NCI-H2081 treated with DMSO at 0.1 percent for 48 hours (cell line): ENCODE measurements around the gene SLC44A3.
"Not testable (repeated sequence)": the region's sequence is repeated elsewhere in the genome, so short reads cannot be mapped to it uniquely, and the experiment has no call there.

Experiments
- DNase-seq: peaks from one replicate; lab custom pipeline; 2025; lab: John Stamatoyannopoulos, UW

Gene SLC44A3

DNA sequence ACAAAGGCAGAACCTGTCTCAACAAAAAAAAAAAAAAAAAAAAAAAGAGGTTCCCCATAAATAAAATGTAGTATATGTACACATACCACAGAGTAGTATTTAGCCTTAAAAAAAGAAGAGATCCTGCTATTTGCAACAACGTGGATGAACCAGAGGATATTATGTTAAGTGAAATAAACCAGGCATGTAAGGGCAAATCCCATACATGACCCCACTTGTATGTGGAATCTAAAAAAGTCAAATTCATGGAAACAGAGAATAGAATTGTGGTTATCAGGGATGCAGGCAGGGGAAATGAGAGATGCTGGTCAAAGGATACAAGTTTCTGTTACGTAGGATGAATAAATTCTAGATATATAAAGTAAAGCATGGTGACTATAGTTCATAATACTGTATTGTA, 16.7 kb downstream of the SLC44A3 start:
- DNase-seq: no peak

DNA sequence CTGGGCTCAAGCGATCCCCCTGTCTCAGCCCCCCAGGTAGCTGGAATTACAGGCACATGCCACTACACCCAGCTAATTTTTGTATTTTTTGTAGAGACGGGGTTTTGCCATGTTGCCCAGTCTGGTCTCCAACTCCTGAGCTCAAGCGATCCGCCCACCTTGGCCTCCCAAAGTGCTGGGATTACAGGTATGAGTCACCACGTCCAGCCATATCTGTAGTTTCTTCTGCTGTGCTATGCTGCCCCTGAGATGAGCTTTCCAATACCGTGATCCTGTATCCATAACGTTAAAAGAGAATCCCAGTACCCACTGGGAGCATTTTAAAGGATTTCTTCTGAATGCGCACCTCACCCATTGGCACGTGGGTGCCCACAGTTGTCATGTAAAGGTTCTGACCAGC, 20.2 kb downstream of the SLC44A3 start:
- not testable (repeated sequence) for DNase-seq

DNA sequence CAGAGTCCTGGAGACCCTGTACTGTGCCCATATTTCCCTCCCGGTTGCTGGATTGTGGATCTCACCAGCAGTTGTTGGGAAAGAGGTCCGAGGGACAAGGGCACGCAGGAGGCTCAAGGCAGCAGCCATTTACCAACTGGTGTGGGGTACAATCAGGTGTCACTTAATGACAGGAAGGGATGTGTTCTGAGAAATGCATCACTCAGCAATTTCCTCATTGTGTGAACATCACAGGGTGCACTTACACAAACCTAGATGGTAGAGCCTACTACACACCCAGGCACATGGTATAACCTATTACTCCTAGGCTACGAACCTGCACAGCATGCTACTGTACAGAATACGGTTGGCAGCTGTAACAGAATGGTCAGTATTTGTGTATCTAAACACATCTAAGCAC, 20.7 kb downstream of the SLC44A3 start:
- no peak for DNase-seq

DNA sequence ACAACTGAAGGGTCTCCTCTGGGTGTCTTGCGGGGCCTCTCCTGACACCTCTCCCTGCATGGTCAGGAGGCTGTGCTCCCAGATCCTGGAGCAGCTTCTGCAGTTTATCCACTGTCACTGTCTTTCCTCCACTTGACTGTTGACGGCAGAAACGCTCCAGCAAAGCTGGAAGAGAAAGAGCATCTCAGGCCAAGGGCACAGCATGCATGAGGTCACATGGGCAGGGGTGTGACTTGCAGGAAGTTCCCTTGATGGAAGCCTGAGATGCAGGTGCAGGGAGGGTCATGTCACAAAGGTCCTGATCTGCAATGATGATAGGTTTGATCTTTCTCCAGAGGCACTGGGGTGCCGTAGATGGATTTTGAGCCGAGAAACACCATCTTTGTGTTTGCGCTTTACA, 23.3 kb downstream of the SLC44A3 start:
- DNase-seq: no peak

DNA sequence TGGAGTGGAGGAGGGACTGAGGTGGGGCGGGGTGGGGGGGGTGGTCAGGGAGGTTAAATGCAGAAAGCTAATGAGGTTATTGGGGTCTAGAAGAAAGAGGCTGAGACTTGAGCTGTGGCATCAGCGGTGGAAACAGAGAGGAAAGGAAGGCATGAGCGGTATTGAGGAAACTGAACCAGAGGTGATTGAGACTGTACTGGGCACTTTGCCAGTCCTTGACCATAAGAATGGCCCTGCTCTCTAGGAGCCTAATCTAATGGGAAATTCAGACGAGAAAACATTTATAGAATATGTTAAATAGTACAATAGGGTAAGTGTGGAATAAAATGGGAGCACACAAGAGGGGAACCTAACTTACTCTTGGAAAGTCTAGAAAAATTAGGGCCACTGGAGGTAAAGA, 23.7 kb downstream of the SLC44A3 start:
- no peak for DNase-seq

DNA sequence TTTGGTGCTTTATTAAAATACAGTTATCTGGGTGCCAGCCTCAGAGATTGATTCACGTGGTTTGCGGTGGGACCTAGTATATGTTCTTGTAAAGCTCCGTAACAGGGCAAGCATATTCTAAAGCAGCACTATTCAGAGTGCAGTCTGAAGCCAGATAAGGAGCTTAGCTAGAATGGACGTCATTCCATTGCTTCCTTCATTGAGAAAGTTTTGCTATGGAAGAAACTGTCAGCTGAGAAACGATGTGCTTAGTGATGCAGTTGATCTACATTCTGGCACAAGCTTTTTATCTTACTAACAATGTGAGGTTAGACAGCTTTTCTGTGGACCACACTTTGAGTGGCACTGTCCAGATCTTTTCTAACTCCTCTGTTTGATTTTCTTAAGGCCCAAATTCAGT, 26.2 kb downstream of the SLC44A3 start:
- DNase-seq: no peak

DNA sequence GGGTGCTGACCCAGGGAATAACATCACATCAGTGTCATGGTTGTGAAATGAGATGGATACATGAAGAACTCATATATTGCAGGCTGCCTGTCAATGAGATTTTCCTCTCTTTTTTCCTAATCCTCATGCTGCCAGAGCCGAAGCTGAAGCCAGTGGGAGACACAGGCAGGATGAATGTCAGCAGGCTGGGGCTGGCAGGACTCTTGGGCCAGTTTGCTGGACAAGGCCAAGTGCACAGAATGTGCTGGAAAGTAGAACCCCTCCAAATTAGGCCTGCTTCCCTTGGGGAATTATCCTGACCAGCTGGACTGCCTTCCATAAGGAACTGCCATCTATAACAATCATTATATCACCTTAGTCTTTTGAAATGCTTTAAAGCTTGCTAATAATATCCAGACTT, 31.4 kb downstream of the SLC44A3 start:
- DNase-seq: no peak

DNA sequence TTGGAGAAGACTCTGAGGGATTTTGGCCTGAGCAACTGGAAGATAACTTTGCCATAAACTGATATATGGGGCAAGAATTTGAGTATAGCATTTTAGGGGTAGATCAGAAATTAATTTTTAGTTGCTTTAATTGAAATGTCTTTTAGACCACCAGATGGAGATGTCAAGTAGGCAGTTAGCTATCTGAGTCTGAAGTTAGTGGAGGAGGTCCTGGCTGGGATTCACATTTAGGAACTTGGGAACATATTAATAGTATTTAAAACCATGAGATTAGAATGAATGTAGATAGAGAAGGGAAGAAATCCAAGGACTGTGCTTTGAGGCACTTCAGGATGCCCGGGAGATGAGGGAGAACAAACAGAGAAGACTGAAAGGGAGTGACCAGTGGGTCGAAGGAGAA, 32.6 kb downstream of the SLC44A3 start:
- DNase-seq: no peak

DNA sequence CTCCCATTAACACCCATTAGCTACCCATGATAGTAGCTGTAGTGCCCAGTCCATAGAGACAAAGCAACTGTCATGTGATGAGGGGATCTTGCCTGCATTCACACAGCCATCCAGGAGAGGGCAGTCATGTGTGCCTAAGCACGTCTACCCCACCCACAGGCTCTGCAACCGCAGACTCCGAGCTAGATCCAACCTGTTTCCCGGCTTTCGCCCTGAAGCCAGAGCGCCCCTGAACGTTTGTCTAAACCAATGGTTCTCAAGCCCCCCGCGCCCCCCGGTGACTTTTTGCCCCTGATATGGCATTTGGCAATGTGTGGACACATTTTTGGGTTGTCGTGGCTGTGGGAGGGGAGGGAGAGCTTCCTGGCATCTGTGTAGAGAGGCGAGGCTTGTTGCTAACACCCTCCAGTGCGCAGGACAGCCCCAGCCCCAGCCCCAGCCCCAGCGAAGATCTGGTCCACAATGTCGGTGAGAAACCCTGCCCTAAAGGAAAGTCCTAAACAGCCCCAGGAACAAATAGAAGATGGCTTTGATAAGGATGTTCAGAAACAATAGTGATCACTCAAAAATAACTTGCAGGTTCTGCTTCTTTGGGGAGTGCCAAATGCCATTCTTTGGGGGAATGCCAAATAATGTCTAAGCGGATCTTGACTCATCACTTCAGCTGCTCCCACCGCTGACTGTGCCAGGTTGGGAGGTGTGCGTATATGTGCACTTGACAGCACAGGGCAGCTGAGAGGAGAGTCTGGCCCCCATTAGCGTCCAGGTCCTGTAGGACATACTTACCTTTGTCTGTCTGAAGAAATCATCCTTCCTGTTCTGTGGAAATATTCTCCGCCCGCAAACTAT, 34.5 kb downstream of the SLC44A3 start:
- DNase-seq: peak; percentile 63

DNA sequence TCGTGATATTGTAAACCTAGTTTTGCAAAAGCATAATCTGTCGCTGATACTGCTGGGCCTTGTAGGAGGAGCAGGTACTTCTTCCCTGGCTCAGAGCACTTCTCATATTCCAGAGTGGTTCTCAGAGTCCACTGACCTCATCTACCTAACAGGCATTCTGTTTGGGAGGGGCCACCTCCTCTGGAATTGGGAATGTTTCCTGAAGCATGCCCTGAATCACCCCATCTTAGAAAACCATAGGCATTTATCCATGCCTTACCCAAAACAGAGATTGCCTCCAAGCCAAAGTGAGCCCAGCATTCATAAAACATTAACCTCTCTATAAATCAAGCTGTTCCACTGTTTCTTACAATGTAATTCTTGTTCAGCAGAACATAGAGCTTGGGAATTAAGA, 35.1 kb downstream of the SLC44A3 start:
- no peak for DNase-seq

DNA sequence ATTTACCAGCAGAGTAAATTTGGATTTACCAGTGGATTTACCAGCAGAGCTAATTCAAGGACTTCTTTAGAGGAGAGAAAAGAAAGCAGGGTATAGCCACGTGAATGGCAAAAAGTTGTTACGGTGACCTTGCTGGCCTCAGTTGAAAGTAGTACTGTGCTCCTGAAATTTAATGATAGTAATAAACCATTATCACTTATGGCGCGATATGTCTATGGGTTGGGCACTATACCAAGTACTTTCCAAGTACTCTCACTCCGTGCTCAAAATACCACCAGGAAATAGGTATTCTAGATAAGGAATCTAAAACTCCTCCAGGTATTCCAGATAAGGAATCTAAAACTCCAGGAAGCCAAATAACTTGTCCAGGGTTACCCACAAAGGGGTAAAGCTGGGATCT, 35.8 kb downstream of the SLC44A3 start:
- no peak for DNase-seq

DNA sequence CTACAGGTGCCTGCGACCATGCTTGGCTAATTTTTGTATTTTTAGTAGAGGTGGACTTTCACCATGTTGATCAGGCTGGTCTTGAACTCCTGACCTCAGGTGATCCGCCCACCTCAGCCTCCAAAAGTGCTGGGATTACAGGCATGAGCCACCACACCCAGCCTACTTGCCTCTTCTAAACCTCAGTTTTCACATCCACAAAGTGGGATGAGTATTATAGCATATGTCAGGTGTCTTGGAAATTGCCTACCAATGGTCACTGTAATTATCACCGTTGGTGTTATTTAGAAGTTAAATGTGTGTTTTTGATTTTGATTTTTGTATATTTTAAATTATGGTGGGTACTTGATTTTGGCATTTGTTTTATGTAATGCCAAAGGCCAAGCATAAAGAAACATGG, 36.7 kb downstream of the SLC44A3 start:
- DNase-seq: no peak

DNA sequence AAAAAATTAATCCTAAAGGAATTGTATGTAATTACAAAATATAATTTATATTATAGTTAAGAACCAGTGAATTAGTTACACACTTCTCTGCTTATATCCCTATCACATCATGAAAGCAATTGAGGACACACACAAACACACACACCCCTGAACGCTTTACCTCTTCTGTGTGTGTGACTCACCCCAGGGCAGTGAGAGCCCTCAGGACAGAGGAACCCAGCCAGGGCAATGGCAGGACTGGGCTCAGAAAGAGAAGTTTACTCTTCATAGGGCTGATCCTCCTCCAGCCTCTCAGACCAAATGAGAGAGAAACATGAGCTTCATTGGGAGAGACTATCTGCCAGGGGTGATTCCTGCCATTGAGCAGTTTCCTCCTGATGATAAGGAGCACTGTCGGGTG, 38.1 kb downstream of the SLC44A3 start:
- no peak for DNase-seq

DNA sequence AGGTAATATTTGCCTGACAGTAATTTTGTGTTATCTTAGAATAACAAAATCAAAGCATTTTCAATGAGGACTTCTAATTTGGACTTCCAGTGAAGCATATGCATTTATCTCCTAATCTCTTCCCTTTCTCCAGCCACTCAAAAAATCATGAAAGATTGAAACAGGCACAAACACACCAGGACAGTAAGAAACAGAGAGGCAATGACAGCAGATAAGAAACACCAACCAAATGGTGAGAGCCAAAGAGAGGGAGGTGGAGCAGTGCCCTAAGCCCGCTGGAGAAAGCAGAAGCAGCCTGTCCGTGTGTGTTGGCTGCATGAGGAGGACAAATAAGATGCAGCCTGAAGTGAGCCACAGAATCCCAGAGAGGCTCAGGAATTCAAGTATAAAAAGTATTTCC, 39.0 kb downstream of the SLC44A3 start:
- DNase-seq: no peak

DNA sequence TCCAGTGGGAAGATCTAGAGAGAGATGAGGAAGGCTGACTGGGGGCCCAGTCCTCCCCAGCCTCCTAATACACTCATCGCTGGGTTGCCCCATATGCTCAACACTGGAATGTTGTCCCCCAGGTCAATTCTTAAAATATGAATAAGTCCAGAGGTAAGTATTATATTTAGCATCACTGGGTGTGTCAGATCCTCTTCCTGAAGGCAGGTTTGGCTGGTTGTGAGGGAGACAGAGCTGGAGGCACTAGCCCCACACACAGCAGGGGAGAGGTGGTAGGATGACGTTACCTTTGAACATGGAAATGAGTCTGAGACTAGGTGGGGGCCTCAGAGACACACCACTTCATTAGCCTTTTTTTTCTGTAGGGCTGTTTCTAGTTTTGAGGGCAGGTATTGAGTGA, 42.6 kb downstream of the SLC44A3 start:
- no peak for DNase-seq

DNA sequence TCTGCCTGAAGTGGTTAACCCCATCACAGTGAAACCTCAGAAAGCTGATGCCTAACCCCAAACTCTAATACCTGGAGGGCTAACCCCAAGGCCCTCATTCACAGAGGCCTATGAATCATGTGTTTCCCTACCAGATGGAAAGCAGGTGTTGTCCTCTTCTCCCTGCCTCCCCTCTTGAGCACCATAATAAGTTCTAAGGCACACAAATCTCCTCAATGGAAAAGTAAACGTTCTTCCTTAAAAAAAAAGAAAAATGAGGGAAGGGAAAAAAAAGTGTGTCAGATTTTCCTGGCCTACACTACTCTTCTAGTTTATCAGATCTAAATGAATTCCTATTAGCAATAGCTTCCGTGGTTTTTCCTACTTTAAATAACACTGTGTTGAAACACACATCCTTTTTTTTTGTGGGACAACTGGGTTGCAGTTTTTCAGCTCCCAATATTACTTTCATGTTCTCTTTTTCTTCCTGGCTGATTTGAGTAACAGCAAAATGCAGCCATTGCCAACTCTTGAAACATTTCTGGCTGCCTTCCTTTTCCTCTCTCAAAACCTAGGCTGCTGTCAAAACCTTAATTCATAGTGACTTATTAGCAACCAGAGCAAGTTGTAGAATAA, 43.2 kb downstream of the SLC44A3 start:
- DNase-seq: no peak

DNA sequence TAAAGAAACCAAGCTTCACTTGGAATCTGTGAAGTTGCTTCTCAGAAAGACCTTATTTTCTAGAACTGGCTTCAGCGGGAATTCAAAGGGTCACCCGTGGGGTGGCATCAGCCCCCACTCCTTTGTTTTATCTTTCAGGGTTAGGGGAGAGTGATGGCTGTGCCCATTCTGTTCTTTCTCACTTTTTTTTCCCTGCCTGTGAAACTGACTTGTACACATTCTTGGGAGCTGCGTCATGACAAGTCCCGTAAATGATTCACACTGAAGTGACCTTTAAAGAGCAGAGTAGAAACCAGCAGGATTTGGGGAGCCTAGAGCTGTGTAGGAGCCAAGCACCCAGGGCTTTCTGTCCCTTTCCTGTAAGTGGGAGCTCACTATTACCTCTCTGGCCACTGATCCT, 43.8 kb downstream of the SLC44A3 start:
- DNase-seq: no peak

DNA sequence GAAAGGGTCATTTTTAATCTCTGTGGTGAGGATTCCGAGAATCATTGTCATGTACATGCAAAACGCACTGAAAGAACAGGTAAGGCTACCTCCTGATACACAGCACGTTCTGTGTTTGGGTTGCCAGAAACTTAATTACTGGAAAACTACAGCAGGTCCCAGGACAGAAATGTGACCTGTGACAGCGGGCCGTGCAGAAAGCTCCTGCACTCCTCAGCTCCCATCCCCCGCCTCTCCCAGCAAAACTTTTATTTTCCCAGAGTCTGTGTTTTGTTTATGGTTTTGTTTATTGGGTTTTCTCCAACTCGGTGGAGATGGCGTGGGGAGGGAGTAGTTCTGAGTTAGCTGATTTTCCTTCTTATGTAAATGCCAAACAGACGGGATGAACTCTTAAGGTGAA, 44.7 kb downstream of the SLC44A3 start:
- no peak for DNase-seq

DNA sequence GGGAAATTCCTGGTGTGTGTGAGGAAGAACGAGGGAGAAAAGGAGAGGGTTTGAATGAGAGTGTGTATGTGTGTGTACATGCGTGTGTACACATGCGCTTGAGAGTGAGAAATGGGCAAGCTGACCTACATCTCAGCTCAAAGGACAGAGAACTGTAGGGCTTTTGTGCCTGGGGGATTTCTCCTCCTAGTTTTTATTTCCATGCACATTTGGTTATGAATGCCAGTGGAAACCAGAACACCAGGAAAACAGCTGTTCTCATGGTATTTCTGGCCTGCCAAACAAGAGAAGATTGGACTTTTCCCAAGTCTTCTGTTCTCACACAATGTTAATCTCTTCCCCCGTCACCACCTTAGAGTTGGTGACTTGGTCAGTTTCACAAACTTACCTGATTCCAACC, 45.2 kb downstream of the SLC44A3 start:
- no peak for DNase-seq

DNA sequence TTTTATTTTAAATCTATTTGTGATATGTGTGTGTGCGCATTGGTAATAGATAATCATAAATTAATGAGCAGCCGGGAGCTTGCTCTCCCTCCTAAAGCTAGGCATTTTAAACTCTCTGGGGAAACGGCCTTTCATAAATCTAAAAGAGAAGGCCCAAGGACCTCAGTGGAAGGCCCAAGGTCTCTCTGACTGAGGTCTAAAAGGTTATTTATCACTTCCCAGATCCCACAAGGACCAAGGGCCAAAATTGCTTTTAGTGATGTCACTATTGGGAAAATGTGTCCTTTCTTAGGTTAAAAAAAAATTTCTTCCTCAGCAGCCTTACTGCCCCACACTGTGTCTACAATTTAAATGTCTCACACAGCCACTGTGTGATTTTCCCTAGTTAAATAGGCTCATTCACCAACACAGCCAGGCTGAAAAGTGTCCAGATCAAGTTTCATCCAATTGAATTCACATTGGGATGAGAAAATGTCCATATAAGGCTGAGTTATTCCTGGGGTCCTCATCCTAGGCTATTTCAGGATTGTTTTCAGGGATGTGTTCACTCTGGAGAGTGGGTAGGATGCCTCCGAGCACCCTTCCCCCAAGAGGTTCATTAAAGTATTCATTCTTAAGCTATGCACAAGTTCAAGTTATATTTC, 46.1 kb downstream of the SLC44A3 start:
- no peak for DNase-seq

DNA sequence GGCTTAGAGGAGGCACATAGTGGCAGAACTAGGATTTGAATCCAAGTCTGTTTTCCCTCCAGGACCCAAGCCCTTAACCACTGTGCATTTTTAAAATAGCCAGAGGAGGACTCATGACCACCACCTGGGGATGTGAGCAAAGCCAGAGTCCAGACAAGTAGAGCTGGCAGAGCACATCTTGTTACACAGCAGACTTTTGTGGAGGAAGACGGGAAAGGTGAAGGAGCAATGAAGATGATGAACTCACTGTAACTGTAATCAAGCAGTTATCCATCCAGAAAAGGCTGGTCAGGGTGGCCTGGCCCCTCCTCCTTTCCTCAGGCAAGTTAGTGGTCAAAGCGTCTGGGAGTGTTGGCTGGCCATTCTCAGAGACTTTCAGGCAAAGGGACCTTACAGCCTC, 50.9 kb downstream of the SLC44A3 start:
- no peak for DNase-seq

DNA sequence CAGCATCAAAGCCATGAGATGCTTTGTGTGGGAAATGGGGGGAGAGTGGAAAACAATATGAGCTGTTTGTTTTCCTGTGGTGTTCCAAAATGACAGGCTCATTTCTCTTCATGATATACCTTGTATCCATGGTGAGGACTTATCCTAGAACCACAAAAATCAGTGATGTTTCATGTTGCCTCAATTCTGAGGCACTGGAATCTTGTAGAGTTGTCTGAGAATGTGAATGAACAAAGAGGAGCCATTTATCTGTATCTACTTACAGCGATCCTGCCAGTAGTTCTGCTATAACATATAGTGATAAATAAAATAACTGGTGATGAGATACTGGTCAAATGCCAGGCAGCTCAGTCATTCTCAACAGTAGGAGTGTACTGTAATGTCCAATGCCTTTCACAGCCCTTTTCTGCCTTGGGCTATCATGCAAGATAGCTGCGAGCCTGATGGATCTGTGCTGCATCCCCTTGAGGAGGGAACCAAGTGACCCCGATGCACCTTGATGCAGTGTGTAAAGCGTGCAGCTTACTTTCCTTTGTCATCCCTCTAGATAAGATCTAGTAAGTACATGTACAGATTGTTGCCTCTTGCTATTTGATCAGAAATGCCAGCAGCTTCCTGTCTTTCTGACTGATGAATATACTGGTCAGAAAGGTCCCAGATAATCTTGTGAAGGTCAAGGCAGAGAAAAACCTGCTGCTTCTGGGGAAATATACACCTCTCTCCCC, 52.8 kb downstream of the SLC44A3 start:
- DNase-seq: no peak
